Activated T-cell treated with anti-CD3 and anti-CD28 coated beads for 24 hours (primary cell): ENCODE data around the gene TGFBR2.

Source experiments
- DNase-seq: peaks from one replicate; pipeline ENCODE4 v3.0.0-alpha.2; 2020; ENCODE audit warnings: low read depth

The TGFBR2 gene

DNA sequence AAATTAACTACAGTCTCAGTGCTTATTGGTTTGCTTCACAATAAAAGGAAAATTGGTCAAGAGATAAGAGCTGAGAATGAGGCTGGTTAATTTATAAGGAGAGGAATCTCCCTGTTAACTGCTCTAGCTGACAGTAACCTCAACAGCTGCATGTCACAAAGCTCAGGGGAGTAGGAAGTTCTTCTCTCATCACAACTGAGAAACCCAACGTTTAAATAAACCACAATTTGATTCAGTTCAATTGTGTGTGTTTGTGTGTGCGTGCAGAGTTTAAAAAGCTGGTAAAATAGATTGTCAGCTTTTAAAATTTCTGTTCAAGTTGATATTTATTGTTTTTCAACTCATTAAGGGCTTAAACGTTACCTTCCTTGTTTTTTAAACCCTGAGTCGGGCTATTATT is 3.5 kb upstream of the TGFBR2 start:
- DNase-seq = no peak

GRCh38 chr3:30604093-30604492 is 2.3 kb upstream of the TGFBR2 start:
- DNase-seq = no peak

DNA sequence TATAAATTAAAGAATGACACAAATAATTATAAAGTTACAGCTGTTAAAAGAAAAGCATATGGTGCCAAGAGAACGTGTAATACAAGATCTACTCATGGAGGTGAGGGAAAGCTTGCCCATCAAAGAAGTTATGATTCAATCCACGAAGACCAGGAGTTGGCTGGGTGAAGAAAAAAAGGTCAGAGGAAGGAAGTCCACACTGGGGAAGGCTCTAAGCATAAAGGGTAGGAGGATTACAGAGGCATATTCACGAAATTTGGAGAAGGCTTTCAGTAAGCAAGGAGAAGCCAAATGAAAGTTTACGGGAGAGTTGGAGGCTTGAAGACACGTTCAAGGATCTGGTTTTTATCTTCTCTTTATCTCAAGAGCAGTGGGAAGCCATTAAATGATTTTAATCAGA is 1.8 kb upstream of the TGFBR2 start:
- no peak for DNase-seq

GRCh38 chr3:30605005-30605404 is 1.4 kb upstream of the TGFBR2 start:
- no peak for DNase-seq

DNA sequence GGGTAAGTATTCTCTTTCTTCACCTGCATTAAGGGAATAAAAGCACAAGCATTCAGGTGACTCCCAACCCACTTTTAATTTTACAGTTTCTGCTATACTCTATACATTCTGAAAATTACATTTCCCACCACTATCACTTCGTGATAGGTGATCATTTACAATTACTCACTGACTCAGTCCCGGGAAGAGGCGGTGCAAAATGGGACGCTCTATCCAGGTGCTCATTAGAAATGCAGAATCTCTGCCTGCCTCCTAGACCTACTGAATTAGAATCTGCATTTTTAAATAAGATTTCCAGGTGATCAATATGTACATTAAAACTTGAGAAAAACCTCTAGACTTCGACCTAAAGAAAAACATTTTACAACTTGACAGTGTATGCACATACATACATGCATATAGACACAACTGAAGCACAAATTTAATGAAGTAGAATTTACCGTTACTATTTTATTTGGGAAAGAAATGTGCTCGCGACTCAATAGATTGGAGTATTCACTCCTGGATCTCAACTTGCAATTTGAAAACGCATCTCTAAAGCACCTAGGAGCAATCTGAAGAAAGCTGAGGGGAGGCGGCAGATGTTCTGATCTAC is 598 bp upstream of the TGFBR2 start:
- DNase-seq = no peak

DNA sequence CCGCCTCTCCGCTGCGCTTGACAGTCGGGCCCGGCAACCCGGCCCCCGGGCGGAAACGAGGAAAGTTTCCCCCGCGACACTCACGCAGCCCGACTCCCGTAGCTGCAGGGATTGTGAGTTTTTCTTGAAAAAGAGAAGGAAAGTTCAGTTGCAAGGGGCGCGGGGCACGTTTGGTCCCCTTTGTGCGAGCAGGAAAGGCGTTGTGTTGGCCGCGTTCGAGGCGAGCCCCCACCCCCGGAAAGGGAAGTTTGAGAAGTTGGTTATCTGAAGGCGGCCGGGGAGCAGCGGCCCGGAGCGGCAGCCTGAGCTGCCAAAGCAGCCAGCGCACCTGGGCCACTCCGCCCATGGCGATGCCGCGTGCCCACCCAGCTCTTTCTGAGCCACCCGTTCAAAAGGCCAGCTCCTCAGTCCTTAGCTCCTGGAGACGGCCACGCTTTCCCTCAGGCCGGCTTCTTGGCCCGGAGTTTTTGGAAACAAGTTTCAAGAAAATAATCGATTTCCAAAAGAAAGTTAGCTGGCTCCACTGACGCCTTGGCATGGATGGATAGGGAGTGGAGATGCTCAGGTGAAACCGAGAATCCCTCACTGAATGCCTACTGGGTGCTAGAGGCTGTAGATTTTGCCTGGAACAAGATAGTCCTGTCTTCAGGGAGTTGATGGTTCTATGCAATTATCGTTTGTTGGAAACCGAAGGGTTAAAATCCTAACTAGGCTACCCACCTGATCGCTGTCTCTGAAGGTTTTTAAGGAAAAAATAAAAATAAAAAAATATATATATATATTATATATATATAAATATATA is 832 bp downstream of the TGFBR2 start:
- no peak for DNase-seq

- DNase-seq = no peak
Measured at GRCh38 chr3:30608598-30608947, 2.2 kb downstream of the TGFBR2 start.

DNA sequence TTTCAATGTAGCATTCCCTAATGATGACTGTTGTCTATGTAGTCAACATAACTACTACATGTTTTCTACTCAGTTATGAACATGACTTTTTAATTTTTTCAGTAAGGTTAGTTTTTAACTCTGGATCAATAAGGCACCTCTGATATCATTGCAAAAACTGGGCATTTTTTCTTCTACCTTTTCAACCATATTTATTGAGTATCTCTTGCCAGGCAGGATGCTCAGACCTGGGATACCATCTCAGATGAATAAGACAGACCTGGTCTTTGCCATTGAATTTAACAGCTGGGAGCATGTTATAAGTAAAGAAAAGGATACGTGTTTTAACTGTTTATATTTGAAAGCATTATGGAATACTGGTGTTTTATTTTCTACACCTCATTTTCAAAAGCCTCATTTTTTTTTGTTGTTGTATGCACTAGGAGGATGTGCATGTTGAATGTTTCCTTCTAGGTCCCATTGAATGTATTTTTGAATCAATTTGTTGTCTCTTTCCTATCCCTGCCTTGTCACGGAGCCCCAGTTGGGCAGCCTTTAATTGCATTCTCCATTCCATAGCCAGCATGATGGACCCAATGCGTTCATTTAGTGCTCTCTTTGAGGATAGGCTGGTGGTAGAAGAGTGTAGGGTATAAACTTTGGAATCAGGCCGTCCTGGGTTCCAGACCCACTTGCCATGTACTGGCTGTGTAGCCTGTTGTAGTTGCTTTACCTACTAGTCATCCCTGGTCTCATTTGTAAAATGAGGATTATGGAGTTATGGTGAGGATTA is 3.7 kb downstream of the TGFBR2 start:
- DNase-seq = no peak

GRCh38 chr3:30610702-30611368 is 4.4 kb downstream of the TGFBR2 start:
- no peak for DNase-seq

DNA sequence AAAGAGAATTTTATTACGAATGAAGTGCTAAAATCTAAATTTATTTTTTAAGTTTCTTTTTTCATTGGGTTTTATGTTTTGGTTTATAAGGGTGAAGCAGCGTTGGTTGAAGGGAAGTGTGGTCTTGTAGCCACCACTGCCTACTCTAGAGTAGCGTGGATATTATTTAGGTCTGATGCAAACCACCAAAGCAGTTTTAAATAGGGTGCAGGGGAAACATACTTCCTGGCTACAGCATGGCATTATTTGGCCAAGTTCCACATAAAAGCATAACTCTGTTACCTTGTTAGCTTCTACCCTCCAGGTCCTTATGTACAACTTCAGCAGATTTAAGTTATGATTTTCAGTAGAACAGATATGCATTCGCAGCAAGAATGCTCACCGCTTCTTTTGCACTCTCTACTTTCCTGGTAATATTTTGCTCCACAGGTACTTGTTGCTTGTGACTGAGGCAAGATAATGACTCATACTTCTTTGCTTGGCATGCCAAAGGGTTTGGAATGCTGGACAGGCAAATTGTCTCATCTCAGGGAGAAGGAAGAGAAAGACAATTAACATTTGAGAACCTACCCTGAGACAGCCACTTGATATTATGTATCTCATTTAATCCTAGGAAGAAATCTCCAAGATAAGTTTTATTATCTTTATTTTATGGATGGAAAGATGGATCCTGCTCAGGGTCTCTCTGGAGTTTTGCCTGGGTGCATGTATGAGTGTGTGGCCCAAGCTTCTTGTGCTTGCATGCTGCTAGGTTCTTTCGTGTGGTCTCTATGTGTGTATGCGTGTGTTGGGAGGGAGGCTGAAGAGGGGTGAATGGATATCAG is 5.4 kb downstream of the TGFBR2 start:
- no peak for DNase-seq

DNA sequence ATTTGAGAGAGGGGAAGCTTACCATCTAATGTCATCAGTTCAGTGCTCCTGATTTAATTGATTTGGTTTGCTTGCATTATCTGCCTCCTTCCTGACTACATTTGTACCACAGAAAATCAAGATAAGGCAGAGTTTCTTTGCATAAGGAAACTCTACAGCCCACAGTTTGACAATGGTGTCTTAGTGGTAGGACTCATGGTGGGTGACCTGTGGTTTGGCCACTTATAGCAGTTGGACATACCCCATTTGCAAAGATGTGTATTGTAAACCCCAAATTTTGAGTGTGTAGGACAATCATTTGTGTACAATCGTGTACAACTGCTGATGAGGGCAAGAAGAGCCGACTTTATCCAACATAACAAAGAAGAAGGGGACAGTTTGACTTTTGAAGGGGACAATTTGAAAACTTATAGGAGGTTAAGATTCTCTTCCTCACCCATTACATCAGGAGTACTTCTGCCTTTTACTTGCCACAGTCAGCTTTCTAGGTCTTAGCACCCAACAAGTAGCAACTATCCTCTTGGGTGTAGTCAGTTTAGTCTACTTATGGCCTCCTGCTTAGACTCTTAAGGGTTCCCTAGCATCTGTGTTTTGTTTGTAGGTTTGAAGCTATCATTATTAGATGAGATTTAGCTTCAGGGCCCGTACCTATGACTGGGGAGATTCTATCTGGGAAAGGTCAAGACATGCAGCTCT is 6.2 kb downstream of the TGFBR2 start:
- DNase-seq = no peak

GRCh38 chr3:30613133-30613825 is 6.9 kb downstream of the TGFBR2 start:
- no peak for DNase-seq

DNA sequence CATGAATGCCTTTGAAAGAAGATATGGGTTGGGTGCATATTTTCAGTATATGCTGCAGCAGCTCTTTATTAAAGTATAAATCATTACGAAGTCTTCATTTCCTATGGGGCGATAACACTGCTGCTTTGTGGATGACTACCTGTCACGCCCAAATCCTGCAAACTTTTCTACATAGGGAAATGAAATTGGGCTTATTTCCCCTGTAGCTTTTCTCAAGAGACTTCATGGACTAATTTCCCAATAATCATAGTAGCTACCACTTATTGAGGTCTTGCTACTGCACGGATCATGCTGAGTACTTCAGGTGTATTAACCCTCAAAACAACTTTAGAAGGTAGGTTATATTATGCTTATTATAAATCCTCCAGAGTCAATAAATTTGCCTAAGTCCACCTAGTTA is 8.0 kb downstream of the TGFBR2 start:
- DNase-seq = no peak

DNA sequence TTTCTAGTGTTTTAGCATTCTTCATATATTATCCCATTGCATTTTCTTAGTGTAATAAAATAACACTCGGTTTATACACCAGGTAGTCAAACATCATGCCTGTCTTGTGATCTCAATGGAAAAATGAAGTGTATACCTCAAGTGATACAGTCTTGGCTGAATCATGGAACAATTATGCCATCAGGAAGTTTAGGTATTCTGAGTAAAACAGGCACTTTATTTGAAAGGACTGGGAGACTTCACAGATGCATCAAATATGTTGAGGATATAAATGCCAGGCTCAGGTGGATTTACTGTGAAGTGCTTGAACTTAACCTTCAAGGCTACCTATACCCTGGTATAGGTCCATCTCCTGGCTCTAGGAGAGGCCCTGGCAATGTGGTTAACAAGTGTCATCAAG is 8.5 kb downstream of the TGFBR2 start:
- no peak for DNase-seq

DNA sequence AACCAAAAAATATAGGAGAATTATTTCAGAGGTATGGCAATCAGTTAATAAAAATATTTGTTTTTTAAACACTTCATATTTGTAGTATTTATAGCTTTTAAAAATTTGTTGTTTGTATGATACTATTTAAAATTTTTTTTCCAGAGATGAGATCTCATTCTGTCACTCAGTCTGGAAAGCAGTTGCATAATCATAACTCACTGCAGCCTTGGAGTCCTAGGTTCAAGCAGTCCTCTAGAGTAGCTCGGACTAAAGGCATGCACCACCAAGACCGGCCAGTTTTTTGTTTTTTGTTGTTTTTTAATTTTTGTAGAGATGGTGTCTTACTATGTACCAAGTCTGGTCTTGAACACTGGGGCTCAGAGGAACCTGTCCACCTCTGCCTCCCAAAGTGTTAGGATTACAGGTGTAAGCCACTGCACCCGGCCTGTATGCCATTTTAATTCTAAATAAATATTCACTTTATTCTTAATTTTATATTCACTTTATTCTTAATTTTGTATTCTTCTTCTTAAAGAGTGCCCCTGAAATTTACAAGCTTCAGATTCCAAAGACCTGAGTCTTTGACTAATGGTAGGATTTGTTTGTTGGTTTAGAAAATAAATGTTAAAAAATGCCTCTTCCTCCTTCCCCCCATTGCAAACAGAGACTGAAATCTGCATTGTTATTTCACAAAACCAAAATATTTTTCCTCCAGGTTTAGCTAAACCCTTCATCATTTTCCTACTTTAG is 9.4 kb downstream of the TGFBR2 start:
- no peak for DNase-seq

DNA sequence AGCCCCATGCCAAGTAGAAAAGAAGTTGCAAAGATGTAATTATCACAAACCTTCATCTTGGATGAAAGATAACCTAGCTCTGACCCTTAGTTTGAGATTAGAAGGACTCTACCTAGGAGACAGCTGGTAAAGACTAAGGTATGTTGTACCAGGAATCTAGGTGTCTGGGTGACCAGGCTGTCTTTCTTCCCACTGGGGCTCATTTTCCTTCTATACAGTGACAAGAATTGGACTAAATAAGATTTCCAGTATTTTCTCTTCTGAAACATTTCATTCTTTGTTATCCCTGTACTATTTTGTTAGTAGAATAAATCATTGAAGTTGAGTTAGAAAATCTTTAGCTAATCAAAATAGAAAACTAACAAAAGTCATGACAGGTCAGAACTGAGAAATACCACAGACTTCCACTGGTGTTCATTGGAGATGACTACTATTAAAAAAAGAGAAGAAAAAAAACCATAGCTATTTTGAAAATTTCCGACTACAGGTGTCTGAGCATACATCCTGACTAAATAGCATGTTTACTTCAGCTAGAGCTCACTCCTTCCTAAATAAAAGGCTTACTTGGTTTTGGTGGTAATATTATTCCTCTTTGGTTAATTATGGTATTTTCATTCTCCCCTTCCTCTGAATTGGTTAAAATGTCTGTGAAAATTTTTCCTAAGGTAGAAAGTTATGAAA is 10.1 kb downstream of the TGFBR2 start:
- no peak for DNase-seq

DNA sequence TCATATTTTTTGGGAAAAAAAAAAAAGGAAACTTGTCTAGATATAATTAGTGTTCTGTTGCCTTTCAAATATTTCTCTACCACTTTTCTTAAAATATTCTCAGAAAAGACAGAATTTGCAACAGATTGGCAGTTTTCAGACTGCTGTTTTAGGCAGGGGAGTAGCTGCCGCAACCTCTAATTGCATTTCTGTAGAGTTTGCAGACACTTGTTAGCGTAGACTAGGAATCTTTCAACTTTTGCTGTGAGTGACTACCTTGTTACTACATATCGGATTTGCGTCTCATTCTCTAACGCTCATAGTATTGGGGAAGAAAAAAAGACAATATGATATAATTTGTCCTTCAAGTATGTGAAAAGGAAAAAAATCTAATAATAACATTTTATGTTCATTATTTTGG is 10.7 kb downstream of the TGFBR2 start:
- no peak for DNase-seq

GRCh38 chr3:30617653-30618052 is 11.3 kb downstream of the TGFBR2 start:
- no peak for DNase-seq

DNA sequence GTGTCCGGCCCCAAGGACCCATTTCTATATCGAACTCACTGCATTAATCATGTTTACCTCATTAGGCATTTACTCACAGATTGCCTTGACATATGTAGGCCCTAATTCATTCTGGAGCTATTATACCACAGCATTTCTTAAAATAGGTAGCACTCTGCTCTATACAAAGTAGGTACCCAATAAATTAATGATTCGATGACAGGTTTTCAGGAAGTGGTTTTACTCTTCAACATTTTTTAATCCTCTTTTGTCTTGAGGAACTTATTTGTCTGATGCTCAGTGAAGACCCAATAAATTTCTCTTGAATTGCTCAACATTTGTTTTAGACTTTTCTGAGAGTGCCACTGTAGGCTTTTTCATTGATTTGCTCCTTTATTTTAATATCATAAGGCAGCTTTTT is 12.1 kb downstream of the TGFBR2 start:
- DNase-seq = no peak
